Stimulated activated CD8-positive, alpha-beta memory T cell treated with anti-CD3 and anti-CD28 coated beads, Interleukin-4, amount 100 ng/mL, for 48 hours (primary cell): ENCODE results near the gene SPATA46.
"Not testable (repeated sequence)": the region's sequence is repeated elsewhere in the genome, so short reads cannot be mapped to it uniquely, and the experiment has no call there.

Experiments used
- DNase-seq: peaks from one replicate; pipeline ENCODE4 v3.0.0-alpha.2; 2020

The SPATA46 gene

DNA sequence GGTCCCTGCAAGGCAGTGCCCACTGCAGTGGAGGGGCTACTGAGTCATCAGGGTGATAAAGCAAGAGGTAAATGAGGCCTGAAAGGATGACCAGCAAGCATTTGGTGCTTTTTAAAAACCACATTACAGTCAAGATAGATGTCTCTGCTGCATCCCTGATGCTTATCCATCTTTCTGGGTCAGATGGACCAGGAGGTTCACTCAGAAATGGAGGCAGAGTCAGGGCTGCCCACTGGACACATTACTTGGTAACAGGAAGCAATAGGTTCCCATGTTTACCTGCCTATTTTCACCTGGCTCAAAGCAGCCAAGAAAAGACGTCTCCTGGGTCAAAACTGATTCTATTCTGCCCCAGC lies 3.6 kb downstream of the SPATA46 start:
- no peak for DNase-seq

DNA sequence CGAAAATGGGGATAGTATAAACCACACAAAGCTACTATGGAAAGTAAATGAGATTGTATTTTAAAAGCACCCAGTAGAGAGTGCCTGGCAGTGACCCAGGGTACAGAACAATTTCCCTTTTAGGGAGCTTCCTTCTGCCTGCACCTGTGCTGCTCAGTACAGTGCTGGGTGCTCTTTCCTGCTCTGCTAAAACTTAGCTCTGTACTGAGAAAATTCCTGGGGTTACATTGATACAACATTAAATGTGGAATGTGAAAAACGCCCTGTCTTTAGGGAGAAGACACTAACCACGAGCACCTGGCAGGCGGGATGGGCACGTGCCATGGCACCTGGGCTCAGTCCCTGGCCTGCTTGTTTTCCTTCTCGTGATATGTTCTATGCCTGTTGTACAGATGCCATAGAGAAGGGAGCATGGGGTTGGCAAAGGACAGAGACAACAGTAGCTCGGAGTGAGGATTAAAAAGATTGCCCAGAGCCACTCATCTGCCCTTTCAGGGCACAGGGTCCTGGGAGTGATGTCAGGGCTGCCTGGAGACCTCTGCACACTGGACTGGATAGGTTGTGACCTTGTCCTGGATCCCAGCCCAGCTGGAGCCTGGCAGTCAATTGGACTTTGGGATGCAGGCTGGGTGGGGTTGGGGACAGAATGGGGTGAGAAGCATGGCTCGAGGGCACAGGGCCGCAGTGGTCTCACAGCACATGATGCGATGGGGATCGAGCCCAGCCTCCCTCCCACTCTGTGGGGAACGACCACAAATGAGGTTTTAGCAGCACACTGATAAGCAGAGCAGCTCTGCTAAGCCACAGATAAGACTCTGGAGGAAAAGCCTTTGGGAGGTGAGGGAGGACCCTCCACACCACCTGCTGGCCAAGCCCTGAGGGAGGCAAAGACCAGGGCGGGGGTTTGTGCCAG lies 4.2 kb downstream of the SPATA46 start:
- DNase-seq, result no peak

DNA sequence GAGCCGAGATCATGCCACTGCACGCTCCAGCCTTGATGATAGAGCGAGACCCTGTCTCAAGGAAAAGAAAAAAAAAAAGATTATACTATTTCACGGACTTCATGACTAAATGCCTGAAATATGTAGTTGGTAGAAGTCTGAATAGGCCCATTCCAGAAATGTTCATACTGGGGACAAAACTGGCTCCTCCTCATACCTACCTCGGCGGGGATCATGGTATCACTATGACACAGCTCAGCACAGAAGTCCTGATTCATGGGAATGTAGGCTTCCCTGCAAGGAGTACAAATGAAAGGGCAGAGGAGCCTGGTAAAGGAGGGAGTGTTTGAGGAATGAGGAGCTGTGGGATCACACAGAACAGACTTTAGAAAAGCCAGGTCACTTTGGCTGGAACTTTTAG lies 5.0 kb downstream of the SPATA46 start:
- no peak for DNase-seq

- no peak for DNase-seq
Observed at GRCh38 chr1:162370721-162371120, 5.9 kb downstream of the SPATA46 start.

DNA sequence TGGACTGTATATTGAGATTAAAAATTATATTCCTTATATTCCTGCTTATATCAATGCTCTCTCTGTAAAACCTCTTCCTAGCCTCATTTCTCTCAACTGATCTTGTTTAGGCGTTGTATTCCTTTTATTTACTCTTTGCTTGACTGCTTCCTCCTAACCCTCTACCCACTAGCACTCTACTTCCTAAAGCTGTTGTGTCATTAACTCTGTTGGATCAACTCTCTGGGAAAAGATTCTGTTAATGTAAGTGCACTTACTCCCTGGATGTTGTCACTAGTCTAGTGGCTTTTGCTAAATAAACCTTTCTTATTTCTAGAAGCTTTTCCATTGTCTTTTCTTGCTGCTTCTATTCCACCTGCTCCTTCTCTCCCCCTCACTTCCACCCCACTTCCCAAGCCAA lies 6.5 kb downstream of the SPATA46 start:
- no peak for DNase-seq

DNA sequence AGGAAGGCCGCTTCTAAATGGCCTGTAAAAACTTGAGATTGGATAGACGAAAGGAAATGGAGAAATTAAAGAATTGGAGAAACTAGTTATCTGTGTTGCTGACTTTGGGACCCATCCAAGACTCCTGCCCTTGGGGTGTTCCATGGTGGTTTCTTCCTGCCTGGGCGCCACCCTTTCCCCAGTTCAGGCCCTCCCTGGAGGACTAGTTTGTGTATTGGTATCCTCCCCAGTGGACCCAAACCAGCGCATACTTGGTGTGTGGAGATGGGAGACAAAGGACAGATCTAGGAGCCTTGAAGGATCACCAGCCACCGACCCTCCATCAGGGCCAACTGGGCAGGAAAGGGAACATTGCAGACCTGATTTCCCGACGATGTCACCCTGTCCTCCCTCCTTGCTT lies 7.1 kb downstream of the SPATA46 start:
- DNase-seq, result no peak

- no peak for DNase-seq
Observed at GRCh38 chr1:162368451-162368850, 8.2 kb downstream of the SPATA46 start.

- DNase-seq, result no peak
Observed at GRCh38 chr1:162367772-162368171, 8.9 kb downstream of the SPATA46 start.

- no peak for DNase-seq
Observed at GRCh38 chr1:162367073-162367472, 9.6 kb downstream of the SPATA46 start.

DNA sequence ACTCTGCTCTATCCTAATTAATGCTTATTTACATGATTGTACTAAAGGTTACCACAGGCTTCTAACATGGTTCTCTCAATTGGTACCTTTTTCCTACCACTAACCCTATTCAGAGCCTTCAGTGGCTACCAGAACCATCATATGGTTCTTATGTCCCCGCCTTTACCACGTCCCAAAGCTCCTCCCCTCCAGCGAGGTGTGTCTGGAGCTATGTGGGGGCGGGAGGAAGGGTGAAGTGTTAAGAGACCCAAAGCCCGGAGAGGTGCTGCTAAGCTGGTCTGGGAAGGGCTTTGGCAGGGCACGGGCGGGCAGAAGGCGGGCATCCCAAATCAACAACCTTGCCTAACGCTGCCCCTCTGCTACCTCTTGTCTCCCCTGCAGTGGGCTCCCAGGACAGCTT lies 10.0 kb downstream of the SPATA46 start:
- DNase-seq, result no peak

GRCh38 chr1:162366149-162366548 lies 10.5 kb downstream of the SPATA46 start:
- no peak for DNase-seq

DNA sequence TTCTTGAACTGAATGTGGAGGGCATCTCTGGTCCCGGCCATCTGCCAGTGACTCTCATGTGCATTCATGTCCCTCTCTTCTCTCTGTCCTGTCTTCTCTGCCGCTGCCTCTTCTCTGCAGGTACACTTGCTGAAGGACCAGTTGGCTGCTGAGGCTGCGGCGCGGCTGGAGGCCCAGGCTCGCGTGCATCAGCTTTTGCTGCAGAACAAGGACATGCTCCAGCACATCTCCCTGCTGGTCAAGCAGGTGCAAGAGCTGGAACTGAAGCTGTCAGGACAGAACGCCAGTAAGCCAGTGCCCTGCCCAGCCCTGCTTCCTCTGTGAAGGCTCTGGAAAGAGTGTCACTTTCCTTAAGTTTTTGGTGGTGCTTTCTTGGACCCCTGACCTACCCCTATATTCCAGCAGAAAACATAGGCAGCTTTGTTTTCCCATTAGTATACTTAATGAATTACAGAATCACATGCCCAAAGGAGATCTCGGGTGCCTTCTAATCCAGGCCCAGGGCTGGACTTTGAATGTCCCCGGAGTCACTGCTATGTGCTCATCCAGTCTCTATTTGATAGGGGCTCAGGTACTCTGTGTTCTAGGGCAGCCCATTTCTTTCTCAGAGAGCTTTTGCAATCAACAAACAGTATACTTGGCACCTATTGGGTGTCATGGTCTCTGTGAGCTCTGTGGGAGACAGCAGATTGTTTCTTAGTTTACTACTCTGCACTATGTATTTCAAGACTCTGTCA lies 11.2 kb downstream of the SPATA46 start:
- DNase-seq, result no peak

DNA sequence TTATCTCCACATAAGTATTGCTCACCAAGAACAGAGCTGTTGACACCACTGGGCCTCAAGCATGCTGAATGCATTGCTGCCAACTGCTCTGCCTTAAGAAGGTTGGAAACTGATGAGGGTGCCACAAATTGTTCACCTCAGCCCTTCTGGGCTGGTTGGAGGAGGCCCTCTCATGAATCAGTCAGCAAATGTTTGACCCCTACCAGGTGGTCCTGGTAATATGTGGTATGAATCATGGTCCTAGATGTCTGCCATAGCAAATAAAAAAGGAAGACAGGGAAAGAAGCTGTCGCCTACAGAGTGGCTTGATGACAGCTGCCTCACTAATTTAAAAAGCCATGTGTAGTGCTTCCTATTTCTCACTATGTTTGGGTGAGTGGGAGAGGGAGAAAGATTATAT lies 12.2 kb downstream of the SPATA46 start:
- DNase-seq, result no peak

GRCh38 chr1:162363823-162364222 lies 12.8 kb downstream of the SPATA46 start:
- no peak for DNase-seq

GRCh38 chr1:162361349-162361748 lies 15.3 kb downstream of the SPATA46 start:
- DNase-seq, result no peak

DNA sequence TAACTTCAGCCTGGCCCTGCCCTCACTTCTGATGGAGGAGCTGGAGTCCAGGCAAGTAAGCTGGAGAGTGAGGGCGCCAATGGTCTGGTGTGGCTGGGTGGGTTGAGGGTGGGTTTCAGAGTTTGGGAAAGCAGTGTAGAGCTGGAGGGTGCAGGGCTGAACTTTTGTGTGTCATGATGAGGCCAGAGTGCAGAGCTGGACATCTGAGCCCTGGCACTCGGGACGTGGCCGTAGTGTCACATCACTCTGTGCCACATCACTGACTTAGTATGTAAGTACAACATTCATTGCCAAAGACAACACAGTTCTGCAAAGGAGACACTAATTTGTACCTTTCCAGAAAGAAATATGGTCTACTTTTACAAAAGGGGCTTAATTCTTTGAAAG lies 15.8 kb downstream of the SPATA46 start:
- no peak for DNase-seq

GRCh38 chr1:162360237-162360873 lies 16.3 kb downstream of the SPATA46 start:
- no peak for DNase-seq

DNA sequence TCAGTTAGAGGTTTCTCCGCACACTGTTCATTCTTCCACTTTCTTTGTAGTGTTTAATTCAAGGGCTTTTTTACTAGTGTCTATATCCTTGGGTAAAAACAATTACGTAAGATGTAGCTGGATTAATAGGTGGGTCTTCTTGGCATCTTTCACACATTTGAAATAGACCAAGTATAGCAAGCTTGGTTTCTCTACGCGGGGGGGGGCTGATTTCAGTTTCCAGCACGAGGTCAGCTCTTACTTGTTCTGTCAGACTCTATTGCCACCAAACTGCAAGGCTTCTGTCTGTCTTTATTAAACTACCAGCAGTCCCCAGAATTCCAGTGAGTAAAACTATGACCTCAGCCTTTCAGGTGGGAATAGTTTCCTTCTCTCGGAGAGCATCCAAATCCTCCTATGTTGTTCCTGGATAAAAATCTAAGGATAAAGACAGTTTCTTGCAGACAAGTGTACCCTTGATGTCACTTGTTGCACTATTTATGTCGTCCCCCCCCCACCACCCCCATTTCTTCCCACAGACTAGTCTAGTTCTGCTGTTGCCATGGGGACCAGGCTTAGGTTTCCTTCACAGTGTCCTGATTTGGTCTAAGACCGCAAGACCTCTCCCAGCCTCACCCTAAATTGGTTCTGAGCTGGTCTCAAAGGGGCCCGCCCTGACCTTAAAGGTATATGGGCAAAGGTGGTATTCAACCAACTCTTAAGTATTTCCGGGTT lies 17.0 kb downstream of the SPATA46 start:
- DNase-seq, result no peak

- no peak for DNase-seq
Observed at GRCh38 chr1:162358928-162359327, 17.7 kb downstream of the SPATA46 start.

DNA sequence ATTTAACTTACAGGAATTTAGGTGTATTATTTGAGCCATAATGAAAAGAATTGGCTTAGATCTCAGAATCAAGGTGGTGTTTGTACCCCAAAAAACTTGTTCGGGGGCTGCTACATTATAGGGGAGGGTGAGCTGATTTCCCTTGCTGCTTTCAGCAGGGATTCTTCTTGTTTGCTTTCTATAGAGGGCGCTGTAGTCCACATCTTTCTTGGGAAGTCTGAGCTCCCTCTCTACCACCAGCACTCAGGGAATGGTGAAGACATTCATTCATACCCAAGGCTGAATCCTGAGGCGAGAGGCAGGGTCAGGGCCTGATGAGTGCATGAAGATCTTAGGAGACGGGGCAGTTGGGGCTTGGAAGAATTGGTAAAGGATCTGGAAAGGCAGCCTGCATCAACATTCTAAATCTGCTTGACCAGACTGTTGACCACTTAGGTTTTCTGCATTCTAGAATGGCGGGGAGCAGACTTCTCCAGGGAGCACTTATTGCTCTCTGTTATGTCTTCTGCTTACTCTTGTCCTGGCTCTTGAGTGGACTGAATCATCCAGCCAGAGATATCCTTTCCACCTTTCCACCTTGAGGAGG lies 18.9 kb downstream of the SPATA46 start:
- DNase-seq, result no peak

DNA sequence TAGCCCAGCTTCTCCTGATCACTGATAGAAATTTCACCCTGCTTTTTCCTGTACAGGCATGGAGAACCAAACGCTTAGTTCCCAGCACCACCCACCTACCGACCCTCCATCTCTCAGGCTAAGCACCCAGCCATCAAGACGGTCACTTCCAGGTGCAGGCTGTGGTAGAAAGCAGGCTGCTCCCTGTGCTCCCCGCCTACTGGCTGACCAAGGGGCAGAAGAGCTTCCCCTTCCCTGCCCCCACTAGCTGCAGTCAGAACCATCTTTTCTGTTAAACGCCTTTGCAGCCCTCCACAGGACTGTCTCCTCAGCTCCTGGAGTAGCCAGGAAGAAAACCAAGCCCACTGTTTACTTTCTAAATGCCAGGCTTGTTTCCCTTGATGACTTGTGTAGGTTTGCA lies 23.0 kb downstream of the SPATA46 start:
- DNase-seq, result no peak

DNA sequence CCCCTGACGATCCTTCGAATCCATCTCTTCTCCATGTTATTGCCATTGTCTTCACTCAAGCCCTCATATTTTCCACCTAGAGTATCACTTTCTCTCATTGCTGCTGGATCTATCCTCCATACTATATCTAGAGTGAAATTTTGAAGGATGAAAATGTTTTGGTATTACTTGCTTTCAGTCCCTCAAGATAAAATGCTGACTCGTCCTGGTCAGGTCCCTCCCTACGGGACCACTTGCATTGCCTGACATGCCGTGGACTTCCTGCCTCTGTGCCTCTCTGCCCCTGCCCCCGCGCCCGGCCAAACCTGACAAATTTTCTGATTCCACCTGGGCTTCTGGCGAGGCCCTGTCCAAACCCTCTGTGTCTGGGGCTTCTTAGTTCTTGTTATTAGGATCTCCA lies 23.6 kb downstream of the SPATA46 start:
- DNase-seq, result no peak

DNA sequence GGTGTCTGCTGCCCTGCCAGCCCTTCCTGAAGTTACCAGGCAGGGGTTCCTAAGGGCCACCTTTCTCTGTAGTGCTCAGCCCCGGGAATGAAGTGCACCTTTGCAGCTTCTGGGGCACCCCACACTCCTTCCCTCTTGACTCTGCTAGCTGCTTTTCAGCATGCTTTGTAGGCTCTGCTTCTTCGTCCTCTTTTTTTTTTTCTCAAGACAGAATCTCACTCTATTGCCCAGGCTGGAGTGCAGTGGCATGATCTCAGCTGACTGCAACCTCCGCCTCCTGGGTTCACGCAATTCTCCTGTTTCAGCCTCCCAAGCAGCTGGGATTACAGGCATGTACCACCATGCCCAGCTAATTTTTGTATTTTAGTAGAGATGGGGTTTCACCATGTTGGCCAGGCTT lies 24.8 kb downstream of the SPATA46 start:
- not testable (repeated sequence) for DNase-seq
